ENCODE results near the gene LINGO1.

Gene LINGO1

GRCh38 chr15:77591968-77592613 is 40.6 kb downstream of the LINGO1 start:
- DNase-seq: no peak

GRCh38 chr15:77589839-77590238 is 42.9 kb downstream of the LINGO1 start:
- DNase-seq: peak; percentile 2

- DNase-seq: no peak
Observed at GRCh38 chr15:77588126-77588525, 44.6 kb downstream of the LINGO1 start.

- DNase-seq: no peak
Observed at GRCh38 chr15:77584691-77585090, 48.0 kb downstream of the LINGO1 start.

- DNase-seq: no peak
Observed at GRCh38 chr15:77584201-77584600, 48.5 kb downstream of the LINGO1 start.

GRCh38 chr15:77582763-77583162 is 49.9 kb downstream of the LINGO1 start:
- DNase-seq: no peak

GRCh38 chr15:77581896-77582569 is 50.7 kb downstream of the LINGO1 start:
- DNase-seq: no peak

- peak; percentile 13 for DNase-seq
Observed at GRCh38 chr15:77580996-77581682, 51.6 kb downstream of the LINGO1 start.

GRCh38 chr15:77579498-77580188 is 53.1 kb downstream of the LINGO1 start:
- no peak for DNase-seq

GRCh38 chr15:77578641-77579372 is 53.9 kb downstream of the LINGO1 start:
- DNase-seq: peak; percentile 21

GRCh38 chr15:77577366-77577950 is 55.3 kb downstream of the LINGO1 start:
- DNase-seq: no peak

- no peak for DNase-seq
Observed at GRCh38 chr15:77576538-77576937, 56.2 kb downstream of the LINGO1 start.

- DNase-seq: no peak
Observed at GRCh38 chr15:77575203-77575934, 57.3 kb downstream of the LINGO1 start.

GRCh38 chr15:77574521-77575202 is 58.0 kb downstream of the LINGO1 start:
- DNase-seq: no peak

- DNase-seq: no peak
Observed at GRCh38 chr15:77573802-77574201, 58.9 kb downstream of the LINGO1 start.

- DNase-seq: no peak
Observed at GRCh38 chr15:77572186-77572585, 60.5 kb downstream of the LINGO1 start.

GRCh38 chr15:77571741-77572140 is 61.0 kb downstream of the LINGO1 start:
- no peak for DNase-seq

GRCh38 chr15:77571181-77571580 is 61.5 kb downstream of the LINGO1 start:
- no peak for DNase-seq

- no peak for DNase-seq
Observed at GRCh38 chr15:77569729-77570125, 63.0 kb downstream of the LINGO1 start.

GRCh38 chr15:77568973-77569728 is 63.6 kb downstream of the LINGO1 start:
- DNase-seq: peak; percentile 7
